ENCODE data around the gene IL17REL. TPM values are rescaled to one million over a fixed set of nuclear protein-coding genes. Genes with fewer than 3 reads are reported as not detected.

The IL17REL gene
- total RNA-seq, 6 donors from 2014 or later, result 0.06 TPM; not detected in 5

GRCh38 chr22:49958366-49958921 lies 54.1 kb downstream of the IL17REL start:
- H3K4me3 ChIP-seq, result peak overlapping the region in 1 of 4 donors; percentile 98
- DNase-seq (peak in 1 of 2 donors; percentile 26), ATAC-seq (ENCODE audit: low FRiP score in 2 of 2) (no peak)
- 82 to 87% methylated on average over 9 to 16 of the region's 16 CpGs for WGBS, 2 donors
- peaks cover 62 to 72% (median 65%) of the 10 kb centered on the region in 4 donors for H3K4me1 ChIP-seq
- H3K27ac ChIP-seq, result peak overlapping the region; percentile 95 to 98 (median 96)
- TF ChIP-seq CTCF (IDR thresholded peaks at IDR 0.05), result no peak
- TF ChIP-seq POLR2AphosphoS5 (IDR thresholded peaks at IDR 0.05), result no peak
- no peak for TF ChIP-seq POLR2A (IDR thresholded peaks at IDR 0.05)
- no peak for TF ChIP-seq EP300 (IDR thresholded peaks at IDR 0.05)
- peaks cover 8 to 20% (median 18%) of the 10 kb centered on the region in 4 donors for H3K36me3 ChIP-seq
- H3K27me3 ChIP-seq, result no peaks in the 10 kb centered on the region
- H3K9me3 ChIP-seq, result no peaks in the 10 kb centered on the region

GRCh38 chr22:49957826-49958365 lies 54.7 kb downstream of the IL17REL start:
- peaks cover 62 to 72% (median 65%) of the 10 kb centered on the region in 4 donors for H3K4me1 ChIP-seq
- TF ChIP-seq EP300 (IDR thresholded peaks at IDR 0.05) (no peak), CTCF (IDR thresholded peaks at IDR 0.05) (no peak), POLR2A (IDR thresholded peaks at IDR 0.05) (no peak), POLR2AphosphoS5 (IDR thresholded peaks at IDR 0.05) (no peak)
- 85 to 96% methylated on average over 3 to 12 of the region's 12 CpGs for WGBS, 2 donors
- H3K4me3 ChIP-seq, result no peak overlapping the region
- DNase-seq (peak in 1 of 2 donors; percentile 22), ATAC-seq (ENCODE audit: low FRiP score in 2 of 2) (no peak)
- no peaks in the 10 kb centered on the region for H3K9me3 ChIP-seq
- no peaks in the 10 kb centered on the region for H3K27me3 ChIP-seq
- peak overlapping the region in 3 of 4 donors; percentile 95 to 99 (median 96) for H3K27ac ChIP-seq
- peaks cover 3 to 15% (median 12%) of the 10 kb centered on the region in 4 donors for H3K36me3 ChIP-seq

DNA sequence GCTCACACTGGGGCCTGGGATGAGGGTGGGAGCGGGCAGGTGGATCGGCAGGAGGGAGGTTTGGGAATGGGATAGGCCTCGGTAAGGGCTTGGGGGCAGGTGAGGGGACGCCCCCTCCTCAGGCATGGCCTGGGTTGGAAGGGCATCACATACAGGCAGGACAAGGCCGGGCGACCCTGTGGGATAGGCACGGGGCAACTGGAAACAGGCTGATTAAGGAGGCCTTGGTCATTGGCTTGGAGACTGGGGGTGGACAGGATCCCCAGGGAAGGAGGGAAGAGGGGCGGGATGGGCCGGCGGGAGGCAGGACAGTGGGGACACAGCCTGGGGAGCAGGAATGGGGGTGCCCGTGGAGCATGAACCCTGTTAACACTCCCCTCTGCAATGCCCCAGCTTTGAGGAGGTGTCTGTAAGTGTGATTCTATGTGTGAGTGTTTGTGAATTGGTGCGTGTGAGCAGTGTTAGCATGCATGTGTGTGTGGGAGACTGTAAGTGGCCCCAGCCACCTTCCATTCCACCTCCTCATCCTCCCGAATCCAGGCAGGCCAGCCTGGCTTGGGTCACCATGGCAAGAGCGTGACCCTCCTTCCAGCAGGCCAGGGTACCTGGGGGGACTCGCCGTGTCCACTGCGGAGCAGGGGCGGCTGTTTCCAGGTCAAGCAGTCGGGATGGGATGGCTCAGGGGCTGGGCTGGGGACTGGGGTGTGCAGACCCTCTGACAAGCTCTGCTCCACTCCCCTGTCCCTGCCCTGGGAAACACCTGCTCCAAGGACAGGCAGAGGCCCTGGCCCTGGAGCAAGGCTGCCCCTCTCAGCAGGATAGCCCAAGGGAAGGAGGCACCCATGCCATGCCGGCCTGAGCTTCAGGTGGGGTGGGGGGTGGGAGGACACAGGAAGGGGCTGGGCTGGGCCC lies 55.4 kb downstream of the IL17REL start:
- TF ChIP-seq POLR2A (IDR thresholded peaks at IDR 0.05) (no peak), POLR2AphosphoS5 (IDR thresholded peaks at IDR 0.05) (no peak), CTCF (IDR thresholded peaks at IDR 0.05) (no peak), EP300 (IDR thresholded peaks at IDR 0.05) (no peak)
- Histone ChIP-seq H3K4me1 (peaks cover 67 to 73% (median 68%) of the 10 kb centered on the region in 4 donors), H3K36me3 (peaks cover 0 to 9% (median 7%) of the 10 kb centered on the region in 4 donors), H3K27me3 (no peaks in the 10 kb centered on the region), H3K9me3 (no peaks in the 10 kb centered on the region), H3K4me3 (no peak overlapping the region), H3K27ac (peak overlapping the region; percentile 73 to 99 (median 91))
- no peak for ATAC-seq (ENCODE audit: low FRiP score in 2 of 2)
- DNase-seq, result peak in 1 of 2 donors; percentile 20
- 87 to 89% methylated on average over 13 to 19 of the region's 20 CpGs for WGBS, 2 donors

GRCh38 chr22:49956418-49956770 lies 56.2 kb downstream of the IL17REL start:
- no peaks in the 10 kb centered on the region for H3K9me3 ChIP-seq
- H3K27ac ChIP-seq, result peak overlapping the region; percentile 73 to 99 (median 91)
- H3K27me3 ChIP-seq, result no peaks in the 10 kb centered on the region
- H3K4me3 ChIP-seq, result no peak overlapping the region
- 59% methylated on average over 15 of the region's 15 CpGs; no CpG with 5 or more reads in 1 of the 2 donors for WGBS, 2 donors
- peak; percentile 75 to 81 for DNase-seq
- H3K4me1 ChIP-seq, result peaks cover 74 to 81% (median 75%) of the 10 kb centered on the region in 4 donors
- TF ChIP-seq EP300 (IDR thresholded peaks at IDR 0.05), result no peak
- TF ChIP-seq POLR2A (IDR thresholded peaks at IDR 0.05), result peak in 1 of 4 donors; percentile 48
- peak in 1 of 2 donors; percentile 16 for TF ChIP-seq POLR2AphosphoS5 (IDR thresholded peaks at IDR 0.05)
- no peak for TF ChIP-seq CTCF (IDR thresholded peaks at IDR 0.05)
- no peak for ATAC-seq (ENCODE audit: low FRiP score in 2 of 2)
- peaks cover 0 to 2% (median under 1%) of the 10 kb centered on the region in 4 donors for H3K36me3 ChIP-seq
